H54 (cell line): ENCODE results near the gene SDF2L1.
"Not testable (repeated sequence)": the region's sequence is repeated elsewhere in the genome, so short reads cannot be mapped to it uniquely, and the experiment has no call there.

Experiments
- DNase-seq: peaks from one replicate; pipeline ENCODE4 v3.0.0; 2011; ENCODE audit warnings: low spot score, mixed read lengths; ENCODE audit not compliant: insufficient read length
- FAIRE-seq: peaks from 3 replicates; lab custom pipeline; 2011; peaks lifted over from hg19 to GRCh38; lab: Jason Lieb, UNC
- POLR2A ChIP-seq: IDR thresholded peaks from 2 replicates; pipeline ENCODE4 v1.6.1; 2011; ENCODE audit warnings: low read depth, mild to moderate bottlenecking, low read length

The SDF2L1 gene

DNA sequence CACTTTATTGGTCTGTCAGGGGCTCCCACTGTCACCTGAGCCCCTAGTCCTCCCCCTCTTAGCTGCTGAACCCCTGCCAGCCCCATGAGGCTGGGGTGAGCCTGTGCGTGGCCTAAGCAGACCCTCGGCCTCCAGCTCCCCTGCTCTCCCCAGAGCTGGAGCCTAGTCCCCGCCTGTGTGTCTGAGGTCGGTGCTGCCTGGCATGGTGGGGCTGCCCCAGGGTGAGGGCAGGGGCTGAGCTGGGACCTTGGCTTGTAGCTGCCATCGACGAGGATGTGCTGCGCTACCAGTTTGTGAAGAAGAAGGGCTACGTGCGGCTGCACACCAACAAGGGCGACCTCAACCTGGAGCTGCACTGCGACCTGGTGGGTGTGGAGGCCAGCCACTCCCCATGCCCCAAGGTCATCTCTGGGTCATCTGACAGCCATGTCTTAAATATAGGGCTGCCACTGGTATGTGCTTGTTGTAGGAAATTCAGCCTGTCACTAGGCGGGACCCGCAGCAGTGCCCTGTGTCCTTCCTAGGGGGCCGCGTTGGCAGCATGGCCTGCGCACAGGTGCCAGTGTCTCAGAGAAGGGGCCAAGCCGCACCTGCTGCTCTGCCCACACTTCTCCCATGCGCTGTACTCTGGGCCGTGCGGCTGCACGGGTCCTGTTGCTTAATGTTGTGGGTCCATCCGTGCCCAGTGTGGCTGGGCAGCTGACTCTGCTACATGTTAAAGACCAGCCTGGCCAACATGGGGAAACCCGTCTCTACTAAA, 44.7 kb downstream of the SDF2L1 start:
- no peak for TF ChIP-seq POLR2A
- no peak for DNase-seq
- no peak for FAIRE-seq

DNA sequence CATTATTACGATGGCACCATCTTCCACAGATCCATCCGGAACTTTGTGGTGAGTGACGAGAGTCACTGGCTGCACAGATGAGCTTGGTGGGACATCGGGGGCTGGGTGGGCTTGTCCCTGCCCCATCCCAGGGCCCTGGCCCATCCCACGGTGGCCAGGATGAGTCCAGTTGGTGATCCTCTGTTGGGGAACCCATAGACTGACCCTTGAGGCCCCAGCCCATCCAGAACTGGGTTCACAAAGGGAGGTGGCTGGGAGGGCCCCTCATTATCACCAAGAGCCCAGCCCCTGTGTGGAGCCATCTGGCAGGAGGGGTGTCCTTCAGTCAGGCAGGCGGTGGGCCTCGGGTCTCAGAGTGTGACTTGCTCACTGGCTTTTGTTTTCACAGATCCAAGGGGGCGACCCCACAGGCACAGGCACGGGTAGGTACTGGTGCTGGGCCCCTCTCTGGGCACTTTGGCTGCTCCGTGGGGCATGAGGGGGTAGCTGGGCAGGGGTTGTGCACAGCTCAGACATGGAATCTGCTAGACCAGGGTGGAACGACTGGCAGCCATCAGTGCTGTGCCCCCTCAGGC, 45.7 kb downstream of the SDF2L1 start:
- no peak for TF ChIP-seq POLR2A
- DNase-seq (no peak), FAIRE-seq (no peak)

DNA sequence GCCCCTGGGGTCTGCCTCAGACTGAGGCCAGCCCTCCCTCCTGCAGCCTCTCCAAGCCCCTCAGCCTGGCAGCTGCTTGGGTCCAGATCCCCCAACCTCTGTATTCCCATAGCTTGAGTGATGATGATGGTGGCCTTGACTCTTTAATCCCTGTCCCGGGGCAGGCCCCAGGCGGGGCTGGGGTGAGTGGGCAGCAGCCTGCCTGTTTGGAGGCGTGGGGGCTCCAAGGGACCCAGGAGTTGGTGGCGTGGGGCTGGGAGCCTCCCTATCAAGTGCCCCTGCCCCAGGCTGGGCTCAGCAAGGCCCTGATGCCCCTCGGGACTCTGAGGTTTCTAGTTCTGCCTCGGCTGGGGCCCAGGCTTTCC, 46.2 kb downstream of the SDF2L1 start:
- no peak for TF ChIP-seq POLR2A
- DNase-seq (no peak), FAIRE-seq (no peak)

DNA sequence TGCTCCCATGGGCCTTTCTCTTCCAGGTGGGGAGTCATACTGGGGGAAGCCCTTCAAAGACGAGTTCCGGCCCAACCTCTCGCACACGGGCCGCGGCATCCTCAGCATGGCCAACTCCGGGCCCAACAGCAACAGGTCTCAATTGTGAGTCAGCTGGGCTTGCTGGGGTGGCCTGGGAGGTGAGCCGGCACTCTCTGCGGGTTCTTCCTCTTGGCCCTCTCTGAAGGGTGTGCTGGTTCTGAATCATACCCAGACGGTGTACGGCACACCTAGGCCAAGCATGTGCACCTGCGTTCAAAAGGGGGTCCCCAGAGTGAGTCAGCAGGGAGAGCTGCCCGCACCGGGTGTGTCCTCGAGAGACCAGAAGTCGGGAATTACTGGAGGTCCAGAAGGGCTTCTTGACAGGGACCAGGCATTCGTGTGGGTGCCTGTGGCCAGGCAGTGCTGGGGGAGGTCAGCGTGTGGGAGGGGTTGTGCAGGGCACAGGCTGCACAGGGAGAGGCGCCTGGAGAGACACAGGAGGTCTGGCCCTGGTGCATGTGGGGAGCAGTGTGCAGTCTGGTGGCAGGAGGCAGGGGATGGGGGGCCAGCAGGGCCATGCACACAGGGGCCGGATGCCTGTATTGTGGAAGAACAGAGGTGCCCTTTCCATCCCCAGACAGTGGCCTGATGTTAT, 46.7 kb downstream of the SDF2L1 start:
- TF ChIP-seq POLR2A: no peak
- DNase-seq (no peak), FAIRE-seq (no peak)

DNA sequence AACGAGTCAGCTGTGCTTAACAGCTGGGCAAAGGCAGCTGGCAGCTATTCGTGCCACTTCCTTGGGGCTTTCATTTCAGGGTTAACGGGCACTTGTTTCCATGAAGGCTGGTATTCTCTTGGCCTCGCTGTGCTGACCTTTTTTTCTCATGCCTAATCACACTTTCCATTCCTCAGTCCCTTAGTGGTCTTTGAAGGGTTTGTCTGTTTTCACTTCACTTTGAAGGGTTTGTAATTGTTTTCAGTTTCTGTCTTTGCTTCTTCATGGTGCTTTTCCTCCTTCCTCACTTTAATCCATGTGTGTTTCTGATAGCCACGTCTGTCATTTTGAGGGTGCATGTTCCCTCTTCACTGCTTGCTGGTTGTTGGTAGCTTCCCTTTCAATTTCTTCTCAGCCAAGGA, 48.3 kb downstream of the SDF2L1 start:
- FAIRE-seq: no peak
- DNase-seq: no peak
- TF ChIP-seq POLR2A: no peak

DNA sequence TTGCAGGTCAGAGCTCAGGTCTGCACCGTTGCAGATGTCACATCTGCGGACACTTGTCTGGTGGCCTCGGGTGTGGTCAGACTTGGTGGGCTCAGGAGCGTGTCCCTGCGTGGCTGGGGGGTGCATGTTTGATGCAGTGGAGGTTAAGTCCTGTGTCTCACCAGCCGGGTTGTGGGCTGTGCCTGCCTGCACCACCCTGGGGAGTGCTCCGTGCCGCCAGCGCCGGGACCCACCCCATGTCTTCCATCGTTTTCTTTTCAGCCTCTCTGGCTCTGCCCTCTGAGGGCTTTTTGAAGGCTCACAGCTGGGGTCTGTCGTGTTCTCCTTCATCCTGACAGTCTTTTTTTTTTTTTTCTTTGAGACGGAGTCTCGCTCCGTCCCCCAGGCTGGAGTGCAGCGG, 49.7 kb downstream of the SDF2L1 start:
- DNase-seq: no peak
- TF ChIP-seq POLR2A: no peak
- FAIRE-seq: no peak

DNA sequence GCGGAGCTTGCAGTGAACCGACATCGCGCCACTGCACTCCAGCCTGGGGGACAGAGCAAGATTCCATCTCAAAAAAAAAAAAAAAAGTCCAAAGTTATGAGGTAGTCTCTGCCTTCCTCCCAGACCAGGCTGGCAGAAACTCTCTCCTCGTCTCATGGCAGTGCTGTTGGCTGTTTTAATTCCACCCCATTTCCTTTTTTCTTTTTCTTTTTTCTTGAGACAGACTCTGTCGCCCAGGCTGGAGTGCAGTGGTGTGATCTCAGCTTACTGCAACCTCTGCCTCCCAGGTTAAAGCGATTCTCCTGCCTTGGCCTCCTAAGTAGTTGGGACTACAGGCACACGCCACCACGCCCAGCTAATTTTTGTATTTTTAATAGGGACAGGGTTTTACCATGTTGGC, 50.8 kb downstream of the SDF2L1 start:
- FAIRE-seq, DNase-seq: not testable (repeated sequence)

DNA sequence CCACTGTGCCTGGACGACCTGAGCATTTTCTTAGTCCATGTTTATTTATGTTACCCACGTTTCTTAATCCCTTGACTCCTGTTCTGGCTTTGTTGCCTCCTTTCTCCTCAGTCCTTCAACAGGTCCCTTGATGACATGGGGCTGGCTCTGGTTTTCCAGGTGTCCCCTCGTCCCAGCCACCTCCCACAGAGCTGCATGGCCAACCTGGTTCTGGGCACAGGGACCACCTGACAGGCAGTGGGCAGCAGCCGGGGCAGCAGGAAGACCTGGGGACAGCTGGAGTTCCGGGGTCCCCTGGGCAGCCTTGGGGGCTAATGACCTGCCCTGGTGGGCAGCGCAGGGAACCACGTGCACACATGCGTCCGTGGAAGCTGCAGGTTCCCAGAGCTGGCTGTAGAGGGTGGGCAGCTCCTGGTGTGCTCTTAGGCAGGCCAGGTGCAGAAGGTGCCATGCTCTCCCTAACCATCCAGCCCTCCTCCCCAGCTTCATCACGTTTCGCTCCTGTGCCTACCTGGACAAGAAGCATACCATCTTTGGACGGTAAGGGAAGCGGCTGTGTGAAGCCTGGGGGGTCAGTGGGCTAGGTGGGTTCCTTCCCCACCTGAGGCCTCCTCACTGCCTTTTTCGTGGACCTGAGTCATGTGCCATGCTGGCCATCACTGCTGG, 51.4 kb downstream of the SDF2L1 start:
- no peak for FAIRE-seq
- no peak for DNase-seq
- TF ChIP-seq POLR2A: no peak
